GM18951 (cell line): ENCODE results near the gene COG5.
A peak's percentile ranks its signal among the peaks of the same experiment; 100 is the strongest.

Source experiments
- POLR2A ChIP-seq: IDR thresholded peaks from 4 replicates; pipeline ENCODE4 v1.6.1; 2011; ENCODE audit warnings: mild to moderate bottlenecking; ENCODE audit not compliant: insufficient read length, insufficient read depth; ENCODE audit errors: extremely low read depth
- in situ Hi-C: fragments of 300-500 bp; cut with MboI; formaldehyde crosslinking; loops from one replicate; pipeline ENCODE4 v1.12.0; 2022; ENCODE audit warnings: low sequenced_read_pairs, mixed read lengths, inconsistent platforms; ENCODE audit not compliant: unreplicated experiment

Gene COG5

DNA sequence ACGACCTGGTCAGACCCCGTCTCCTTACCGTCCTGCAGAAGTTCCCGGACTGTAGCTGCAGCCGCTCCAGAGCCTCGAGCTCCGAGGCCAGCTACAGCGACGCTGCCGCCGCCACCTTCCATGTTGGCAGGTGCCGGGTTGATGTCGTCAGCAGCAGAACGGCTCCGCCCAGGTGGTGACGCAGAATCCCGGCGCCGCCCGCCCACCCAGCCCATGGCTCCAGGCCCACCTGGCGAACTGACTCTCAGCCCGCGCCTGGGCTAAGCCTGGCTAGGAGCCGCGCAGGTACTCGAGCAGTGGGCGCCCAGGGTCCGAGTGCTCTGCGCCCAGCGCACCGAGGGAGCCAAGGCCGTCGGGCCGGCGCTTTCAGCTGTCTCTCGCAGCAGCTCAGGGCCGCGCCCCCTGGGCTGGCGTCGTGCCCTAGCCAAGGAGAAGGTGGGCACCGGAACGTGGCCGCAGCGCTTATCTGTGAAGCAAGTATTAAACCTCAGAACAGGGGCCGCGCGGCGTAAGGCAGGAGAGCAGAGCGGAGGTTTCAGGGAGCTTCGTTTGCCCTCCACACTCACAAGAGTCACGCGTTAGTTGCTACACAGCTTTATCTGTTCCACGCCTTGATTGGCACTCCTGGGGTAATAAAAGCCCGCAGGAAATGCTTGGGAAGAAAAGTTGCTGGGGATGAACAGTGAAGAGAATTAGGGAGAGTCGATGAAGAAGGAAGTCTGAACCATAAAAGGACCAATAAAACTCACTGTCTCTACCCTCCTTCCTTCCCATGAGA is at the start of gene COG5, which contains the start of gene DUS4L:
COG5 (minus strand) TSS at position 146 of the 778 bp plus-strand sequence; CDS start at position 122, 24 bp downstream.
DUS4L (plus strand) TSS at position 197 of the 778 bp plus-strand sequence. CDS start 3,100 bp downstream, outside the sequence.
- TF ChIP-seq POLR2A: peak; percentile 90
- in situ Hi-C loops: no loop called here

DNA sequence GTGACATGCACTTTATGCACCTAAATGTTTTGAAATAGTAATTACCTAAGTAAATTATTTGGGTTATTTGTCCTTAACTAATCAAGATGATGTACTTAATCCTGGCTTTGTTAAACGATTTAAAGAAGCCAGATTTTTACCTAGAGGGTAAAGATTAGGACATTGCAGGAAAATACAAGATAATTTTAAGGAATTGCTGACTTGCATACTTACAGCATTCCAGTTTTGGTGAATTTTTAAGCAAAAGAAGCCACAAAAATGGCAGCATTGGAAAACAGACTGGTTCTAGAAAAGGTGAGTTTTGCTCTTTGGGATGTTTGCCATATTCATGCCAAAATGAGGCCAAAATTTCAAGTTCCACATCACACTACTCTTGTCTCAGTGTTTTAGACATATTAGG is 49.7 kb upstream of the COG5 start:
- in situ Hi-C loops: no loop called here
- no peak for TF ChIP-seq POLR2A

DNA sequence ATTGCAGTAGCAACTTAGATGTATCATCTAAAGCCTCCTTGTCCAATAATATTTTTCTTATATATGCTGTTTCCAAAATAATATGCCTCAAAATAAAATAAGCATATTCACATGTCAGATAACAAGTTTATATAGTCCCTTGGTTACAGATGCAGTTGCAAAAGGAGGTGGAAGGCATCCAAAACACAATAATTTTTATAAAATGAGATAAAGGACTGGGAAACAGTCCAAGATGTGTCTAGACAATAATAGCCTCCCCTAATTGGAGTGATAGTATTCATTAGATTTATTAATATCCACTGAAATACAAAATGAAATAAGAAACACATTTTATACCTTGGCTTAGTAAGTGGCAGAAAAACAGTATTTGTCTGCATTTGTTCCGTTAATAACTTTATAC is 46.6 kb upstream of the COG5 start:
- no peak for TF ChIP-seq POLR2A
- in situ Hi-C loops: no loop called here

DNA sequence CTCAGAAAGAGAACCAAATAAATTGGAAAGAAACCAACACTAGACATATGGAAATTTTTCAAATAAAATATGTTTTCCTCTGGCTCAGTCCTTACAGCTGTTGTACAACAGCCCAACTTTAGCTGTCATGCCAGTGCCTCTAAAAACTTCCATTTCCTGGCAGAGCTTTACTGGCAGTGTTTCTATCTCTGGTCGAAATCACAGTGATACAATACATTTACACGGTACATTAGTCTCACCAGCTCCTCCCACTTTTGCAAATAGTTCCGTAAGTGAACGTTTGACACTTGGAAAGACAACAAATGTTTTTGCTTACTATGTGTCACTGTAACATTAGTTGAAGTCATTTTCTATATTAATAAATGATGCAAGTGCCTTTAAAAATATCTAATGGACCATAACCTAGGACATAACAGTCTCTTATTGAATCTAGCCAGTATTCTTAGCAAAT is 46.1 kb upstream of the COG5 start:
- no peak for TF ChIP-seq POLR2A

DNA sequence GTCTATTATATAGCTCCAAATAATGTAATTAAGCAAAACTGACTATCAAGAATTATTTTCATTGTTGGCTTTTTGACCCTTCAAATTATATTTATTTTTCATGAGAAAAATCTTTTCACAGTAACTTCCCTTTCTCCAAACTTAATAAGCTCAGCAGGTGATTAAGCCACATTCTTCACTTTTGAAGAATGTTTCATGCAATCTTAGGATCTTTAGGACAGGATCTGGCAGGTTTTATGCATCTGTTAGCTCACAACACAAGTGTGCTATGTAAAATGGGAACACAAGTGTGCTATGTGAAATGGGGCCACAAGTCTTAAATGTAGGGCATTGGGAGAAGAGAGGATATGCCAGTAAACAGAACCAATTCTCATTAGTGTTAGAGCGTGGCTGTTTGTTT is 42.6 kb upstream of the COG5 start:
- in situ Hi-C loops: no loop called here
- TF ChIP-seq POLR2A: no peak

More for the DNA sequence above, 46.1 kb upstream of the COG5 start:
- in situ Hi-C loops: no loop called here

DNA sequence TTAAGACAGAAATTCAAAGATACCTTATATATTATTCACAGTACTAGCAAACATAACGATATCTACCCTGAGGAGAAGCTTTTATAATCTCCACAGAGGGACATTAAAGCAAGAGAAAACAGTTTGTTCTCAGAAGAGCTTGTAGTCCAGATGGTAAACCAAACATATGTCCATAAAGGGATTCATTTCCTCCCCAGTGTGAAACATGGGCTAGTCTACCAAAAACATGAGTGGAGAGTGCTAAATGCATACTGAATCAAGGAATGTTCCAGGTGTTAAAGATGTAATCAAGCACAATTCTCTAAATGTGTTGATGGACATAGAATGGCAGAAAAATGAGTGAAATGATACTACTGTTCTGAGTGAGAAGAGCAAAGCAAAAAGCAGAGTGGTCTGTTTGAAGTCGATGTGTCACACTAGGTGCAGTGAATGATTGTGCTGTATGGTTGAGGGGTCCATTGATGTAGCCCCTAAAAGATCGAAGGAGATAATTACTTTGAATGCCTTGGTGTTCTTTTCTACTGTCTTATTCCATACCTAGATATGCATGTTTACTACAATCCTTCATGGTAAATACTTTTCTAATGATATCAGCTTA is 41.6 kb upstream of the COG5 start:
- no peak for TF ChIP-seq POLR2A
- in situ Hi-C loops: no loop called here

DNA sequence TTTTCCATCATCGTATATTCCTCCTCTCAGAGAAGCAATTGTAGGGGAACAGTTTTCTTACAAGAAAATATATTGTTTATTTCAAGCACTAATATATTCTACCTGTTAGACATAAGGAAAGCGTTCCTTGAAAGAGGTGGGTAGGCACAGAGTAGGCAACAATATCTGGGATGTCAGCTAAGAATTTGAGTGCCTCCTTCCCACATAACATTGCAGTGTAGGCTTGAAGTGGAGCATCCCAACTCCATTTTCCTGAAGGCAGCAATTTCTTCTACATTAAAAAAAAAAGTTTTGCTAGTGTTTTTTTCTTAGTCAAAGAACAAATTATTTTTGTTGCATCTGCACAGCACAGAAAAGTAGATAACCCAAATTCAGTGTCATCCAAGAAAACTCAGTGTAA is 37.1 kb upstream of the COG5 start:
- in situ Hi-C loops: no loop called here
- TF ChIP-seq POLR2A: no peak

DNA sequence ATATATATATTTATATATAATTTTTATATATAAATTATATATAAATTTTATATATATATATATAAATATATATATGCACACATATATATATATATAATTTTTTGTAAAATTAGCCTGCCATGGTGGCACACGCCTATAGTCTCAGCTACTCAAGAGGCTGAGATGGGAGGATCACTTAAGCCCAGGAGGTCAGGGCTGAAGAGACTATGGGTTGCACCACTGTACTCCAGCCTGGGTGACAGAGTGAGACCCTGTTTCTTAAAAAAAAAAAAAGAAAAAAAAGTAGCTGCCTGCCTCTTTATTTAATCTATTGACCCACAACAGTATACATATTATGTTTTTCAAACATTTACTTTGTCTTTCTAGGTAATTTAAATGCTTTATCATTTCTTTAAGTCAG is 35.5 kb upstream of the COG5 start:
- TF ChIP-seq POLR2A: no peak

DNA sequence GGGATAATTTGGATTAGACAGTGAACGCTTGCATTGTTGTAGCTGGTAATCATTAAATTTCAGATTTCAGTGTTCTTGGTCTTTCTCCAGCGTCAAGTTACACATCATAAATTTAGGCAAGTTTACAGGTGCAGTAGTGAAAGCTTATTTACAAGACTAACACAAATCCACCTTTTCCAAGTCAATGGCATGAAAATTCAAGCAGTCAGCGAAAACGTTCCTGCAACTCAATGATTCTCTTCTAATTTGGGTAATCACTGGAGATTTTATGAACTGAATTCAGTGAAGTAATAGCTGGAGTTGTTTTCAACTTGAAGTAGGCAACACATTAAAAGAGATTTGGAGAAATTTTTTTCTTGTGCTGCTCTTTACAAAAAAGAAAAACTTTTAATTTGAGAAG is 34.2 kb upstream of the COG5 start:
- in situ Hi-C loops: no loop called here
- TF ChIP-seq POLR2A: no peak

More for the DNA sequence above, 35.5 kb upstream of the COG5 start:
- in situ Hi-C loops: no loop called here

DNA sequence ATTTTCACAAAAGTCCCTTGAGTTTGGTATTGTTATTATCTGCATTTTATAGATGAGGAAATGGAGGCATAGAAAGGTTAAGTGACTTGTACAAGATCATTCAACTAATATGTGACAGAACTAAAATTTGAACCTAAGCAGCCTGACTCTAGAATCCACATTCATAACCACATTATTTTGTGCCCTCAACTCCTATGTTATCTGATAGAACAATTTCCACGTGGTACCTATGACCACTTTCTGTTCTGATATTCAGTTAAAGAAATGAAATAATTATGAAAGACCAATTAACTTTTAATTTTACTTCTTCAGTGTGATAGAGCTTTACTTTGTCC is 33.8 kb upstream of the COG5 start:
- no peak for TF ChIP-seq POLR2A
- in situ Hi-C loops: no loop called here

DNA sequence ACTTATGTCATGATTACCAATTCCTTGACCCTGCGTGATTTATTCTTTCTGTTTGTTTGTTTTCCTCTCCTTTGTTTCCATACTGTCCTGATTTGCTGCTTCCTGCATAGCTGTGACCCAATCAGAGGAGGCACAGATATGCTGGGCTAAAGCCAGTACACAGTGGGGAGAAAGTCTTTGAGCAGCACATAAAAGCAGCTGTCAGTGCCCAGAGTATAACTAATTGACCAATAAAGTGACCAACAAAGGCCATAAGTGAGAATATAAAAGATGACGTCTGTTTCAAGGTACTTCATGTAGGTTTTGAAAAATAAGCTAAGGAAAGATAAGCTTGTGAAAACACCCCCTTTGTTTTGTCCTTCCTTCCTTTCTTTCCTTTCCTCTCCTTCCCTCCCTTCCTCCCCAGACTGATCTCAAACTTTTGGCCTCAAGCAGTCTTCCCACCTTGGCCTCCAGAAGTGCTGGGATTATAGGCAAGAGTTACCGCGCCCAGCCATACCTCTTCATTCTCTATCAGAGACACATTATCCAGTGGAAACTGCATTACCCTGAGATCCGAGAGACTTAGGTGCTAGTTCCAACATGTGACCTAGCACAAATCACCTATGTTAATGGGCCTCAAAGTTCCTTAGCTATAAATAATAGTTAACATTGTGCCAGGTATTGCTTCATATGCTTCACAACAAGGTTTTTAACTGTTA is 33.3 kb upstream of the COG5 start:
- in situ Hi-C loops: no loop called here
- TF ChIP-seq POLR2A: no peak

DNA sequence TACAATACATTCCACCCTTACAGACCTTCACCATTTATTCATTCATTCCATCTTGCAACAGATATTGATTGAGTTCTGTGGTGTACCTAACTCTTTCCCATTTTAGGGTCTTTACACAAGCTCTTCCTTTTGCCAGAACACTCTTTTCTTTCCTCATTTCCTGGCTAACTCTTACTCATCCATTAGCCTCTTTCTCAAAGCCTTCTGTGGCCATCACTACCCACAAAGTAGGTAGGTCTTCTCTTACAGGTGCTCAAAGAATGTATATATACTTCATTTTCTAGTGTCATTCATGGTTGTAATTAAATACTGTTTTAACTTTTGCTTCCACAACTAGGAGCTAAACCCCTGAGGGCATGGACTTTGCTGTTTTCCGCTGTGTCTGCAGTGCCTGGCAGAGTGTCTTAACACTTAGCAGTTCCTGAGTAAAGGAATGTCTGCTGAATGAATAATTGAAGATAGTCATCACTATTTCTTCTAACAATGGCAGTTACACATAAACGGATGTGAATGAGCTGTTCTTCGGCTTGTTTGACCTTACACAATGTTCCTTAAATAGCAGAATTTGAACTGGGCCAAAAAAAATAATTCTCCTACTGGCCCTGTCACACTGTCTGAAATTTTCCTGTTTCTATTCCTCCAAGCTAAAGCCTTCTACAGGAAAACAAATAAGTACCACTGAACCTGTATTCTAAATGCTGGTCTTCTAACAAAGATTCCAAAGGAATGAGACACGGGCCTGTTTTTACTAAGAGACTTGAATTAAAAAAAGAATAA is 31.4 kb upstream of the COG5 start:
- in situ Hi-C loops: no loop called here
- TF ChIP-seq POLR2A: no peak

DNA sequence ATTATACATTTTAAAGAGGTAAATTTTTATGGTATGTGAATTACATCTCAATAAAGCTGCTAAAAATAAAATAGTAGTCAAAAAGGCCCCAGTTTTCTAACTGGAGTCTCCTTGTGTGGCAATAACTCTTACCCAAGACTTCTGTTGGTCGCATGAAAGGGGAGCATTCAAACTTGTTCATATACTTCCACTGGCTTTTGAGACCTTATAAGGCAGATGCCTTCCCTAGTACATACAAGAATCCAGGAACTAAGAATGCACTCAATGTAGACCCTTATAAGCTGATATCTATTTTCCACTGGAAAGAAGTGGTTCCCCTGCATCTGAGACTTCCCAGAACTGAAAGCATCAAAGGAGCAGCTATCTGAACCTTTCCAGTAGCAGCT is 29.3 kb upstream of the COG5 start:
- TF ChIP-seq POLR2A: no peak
- in situ Hi-C loops: no loop called here
